HG03175 (cell line): ENCODE measurements around the gene PAGE5.

ENCODE experiments used
- ATAC-seq: cut with Tn5 transposase; IDR thresholded peaks from one replicate; pipeline ENCODE4 v1.9.1; 2021; ENCODE audit warnings: mild to moderate bottlenecking, moderate library complexity; ENCODE audit not compliant: unreplicated experiment

Gene PAGE5

GRCh38 chrX:55220119-55220794, at the start of gene PAGE5:
Gene PAGE5, plus strand, starts transcription at chrX:55220346. Its CDS starts 1,037 bp downstream, at chrX:55221383.
- ATAC-seq, result no peak

- ATAC-seq, result no peak
Observed at GRCh38 chrX:55187281-55187680, 32.9 kb upstream of the PAGE5 start.

GRCh38 chrX:55196688-55197087, 23.5 kb upstream of the PAGE5 start:
- ATAC-seq, result no peak

GRCh38 chrX:55201930-55202579, 18.1 kb upstream of the PAGE5 start:
- no peak for ATAC-seq

DNA sequence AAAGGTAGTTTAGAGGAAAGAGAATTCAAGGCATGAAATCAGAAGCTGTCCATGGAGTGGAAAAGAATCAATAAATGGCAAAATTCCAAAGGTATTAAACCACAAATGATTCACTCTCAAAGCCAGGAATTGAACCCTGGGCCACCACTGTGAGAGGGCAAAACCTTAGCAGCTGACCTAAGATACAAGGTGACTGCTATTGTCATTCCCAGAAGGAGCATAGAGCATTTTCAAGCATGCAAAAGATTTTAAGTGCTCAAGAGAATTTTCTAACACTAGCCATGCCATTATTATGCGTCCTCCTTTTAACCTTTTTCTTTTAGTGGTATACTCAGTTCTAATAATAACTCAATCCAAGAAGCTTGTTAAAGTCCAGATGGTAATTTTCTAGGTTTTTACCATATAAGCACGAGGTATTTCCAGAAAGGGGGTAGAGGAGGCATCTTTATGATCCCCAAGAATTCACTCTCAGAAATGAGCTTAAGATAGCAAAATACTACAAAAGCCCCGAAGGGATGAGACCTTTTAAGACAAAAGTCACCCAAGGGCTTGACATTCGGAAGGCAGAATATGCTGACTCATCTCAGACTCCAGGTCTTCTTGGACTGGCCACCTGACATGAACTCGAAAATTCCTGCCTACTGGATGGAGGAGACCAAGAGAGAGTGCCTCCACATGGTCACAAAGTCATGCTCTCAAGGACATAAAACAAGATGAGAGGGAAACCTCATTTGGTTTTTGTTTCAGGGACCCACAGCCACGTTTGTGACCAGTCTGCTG, 13.8 kb upstream of the PAGE5 start:
- no peak for ATAC-seq

GRCh38 chrX:55210931-55211677, 9.0 kb upstream of the PAGE5 start:
- no peak for ATAC-seq

GRCh38 chrX:55213381-55213780, 6.8 kb upstream of the PAGE5 start:
- ATAC-seq, result no peak

- ATAC-seq, result no peak
Observed at GRCh38 chrX:55240788-55241340, 20.7 kb downstream of the PAGE5 start.

- ATAC-seq, result no peak
Observed at GRCh38 chrX:55253528-55253927, 33.4 kb downstream of the PAGE5 start.

GRCh38 chrX:55260806-55261205, 40.7 kb downstream of the PAGE5 start:
- ATAC-seq, result no peak

DNA sequence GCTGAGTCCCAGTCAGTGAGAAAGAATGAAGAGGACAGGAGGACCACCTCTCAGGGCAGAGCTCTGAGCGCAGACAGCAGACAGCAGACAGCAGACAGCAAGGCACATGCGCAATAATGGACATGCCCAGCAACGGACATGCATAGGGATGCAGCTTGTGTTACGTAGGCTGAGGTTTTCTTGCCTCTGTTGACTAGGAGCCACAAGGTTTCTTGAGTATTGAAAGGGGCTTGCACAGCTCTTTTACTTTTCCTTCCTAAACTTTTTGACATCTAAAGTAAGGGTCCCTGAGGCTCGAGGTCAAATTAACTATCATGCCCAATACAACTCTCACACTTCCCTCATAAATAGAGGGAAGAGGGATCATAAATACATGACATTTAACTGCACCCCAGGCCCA, 44.7 kb downstream of the PAGE5 start, which contains the start of gene PAGE3:
PAGE3 (minus strand) TSS at position 101 of the 400 bp plus-strand sequence. CDS start 1,013 bp downstream, outside the sequence.
- no peak for ATAC-seq
